Measurements from ENCODE around the gene SLC6A9.

DNA sequence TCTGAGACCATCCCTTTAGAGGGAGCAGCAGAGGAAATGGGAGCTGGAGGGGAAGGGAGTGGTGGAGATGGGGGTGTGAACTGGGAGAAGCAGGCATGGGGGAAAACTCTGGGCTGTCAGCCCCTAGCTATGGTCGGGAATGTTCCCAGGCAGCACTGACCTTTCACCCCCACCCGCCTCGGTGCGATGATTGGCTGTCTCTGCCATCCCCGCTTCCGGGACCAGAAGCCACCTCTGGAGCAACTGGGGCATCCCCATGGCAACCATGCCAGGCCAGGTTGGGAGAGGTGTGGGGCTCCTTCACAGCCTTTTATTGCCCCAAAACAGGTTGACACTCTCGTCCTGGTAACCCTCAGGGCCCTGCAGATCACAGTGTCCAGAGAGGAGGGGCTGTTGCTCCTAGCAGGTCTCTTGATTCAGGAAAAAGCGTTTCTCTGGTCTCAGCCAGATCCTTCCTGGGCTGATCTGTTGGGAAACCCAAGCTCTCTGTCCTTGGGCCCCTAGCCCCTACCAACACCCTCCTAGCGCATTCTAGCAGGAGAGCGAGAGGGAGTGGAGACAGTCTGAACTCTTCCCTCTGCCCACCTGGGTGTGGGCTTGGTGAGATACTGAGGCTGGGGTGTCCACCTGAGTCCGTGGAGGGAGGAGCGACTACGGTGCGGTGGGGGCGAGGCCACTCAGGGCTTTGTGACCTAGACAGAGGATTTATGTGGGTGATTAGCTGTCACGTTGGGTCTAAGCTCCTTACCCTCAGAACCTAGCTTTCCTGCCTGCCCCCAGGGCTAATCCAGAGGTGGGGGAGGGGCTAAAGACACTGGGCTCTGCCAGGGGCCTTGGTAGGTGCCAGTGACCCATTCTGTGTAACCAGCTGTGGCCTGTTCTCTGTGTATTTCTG, 12.2 kb upstream of the SLC6A9 start:
- TF ChIP-seq POLR2A (IDR thresholded peaks at IDR 0.05), result no peak
- TF ChIP-seq, protein P1, sequence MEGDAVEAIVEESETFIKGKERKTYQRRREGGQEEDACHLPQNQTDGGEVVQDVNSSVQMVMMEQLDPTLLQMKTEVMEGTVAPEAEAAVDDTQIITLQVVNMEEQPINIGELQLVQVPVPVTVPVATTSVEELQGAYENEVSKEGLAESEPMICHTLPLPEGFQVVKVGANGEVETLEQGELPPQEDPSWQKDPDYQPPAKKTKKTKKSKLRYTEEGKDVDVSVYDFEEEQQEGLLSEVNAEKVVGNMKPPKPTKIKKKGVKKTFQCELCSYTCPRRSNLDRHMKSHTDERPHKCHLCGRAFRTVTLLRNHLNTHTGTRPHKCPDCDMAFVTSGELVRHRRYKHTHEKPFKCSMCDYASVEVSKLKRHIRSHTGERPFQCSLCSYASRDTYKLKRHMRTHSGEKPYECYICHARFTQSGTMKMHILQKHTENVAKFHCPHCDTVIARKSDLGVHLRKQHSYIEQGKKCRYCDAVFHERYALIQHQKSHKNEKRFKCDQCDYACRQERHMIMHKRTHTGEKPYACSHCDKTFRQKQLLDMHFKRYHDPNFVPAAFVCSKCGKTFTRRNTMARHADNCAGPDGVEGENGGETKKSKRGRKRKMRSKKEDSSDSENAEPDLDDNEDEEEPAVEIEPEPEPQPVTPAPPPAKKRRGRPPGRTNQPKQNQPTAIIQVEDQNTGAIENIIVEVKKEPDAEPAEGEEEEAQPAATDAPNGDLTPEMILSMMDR (IDR thresholded peaks at IDR 0.05), result no peak

Data from adrenal gland (tissue), 5 donors.